K562 (cell line): Measurements from ENCODE around the gene LILRB3. TPM values are rescaled to one million over a fixed set of nuclear protein-coding genes. Genes with fewer than 3 reads are reported as not detected.

ENCODE experiments used
- ATAC-seq: fragments of 200-7000 bp; cut with Tn5 transposase; 3 replicates; pipeline ENCODE4 v1.9.1; 2020; ENCODE audit warnings: moderate library complexity
- BruUV-seq: library from RNA; stranded (reverse); fragments of 400-500 nt; replicated peaks from 2 replicates; lab custom pipeline; 2021; lab: Mats Ljungman, UMichigan
- CTCF ChIA-PET: fragments of 300-600 bp; formaldehyde crosslinking; extraction: SDS; loops from one replicate; lab custom pipeline; 2021; ENCODE audit warnings: low intra/inter-chr PET ratio; lab: Yijun Ruan, JAX
- POLR2A ChIA-PET: fragments of 300-600, 350-650 bp; sonication (Branson Sonifier 250); formaldehyde crosslinking; extraction: SDS; loops from one replicate; lab custom pipeline; 2021; ENCODE audit warnings: antibody characterized with exemption, inconsistent platforms; lab: Yijun Ruan, JAX
- DNase-seq, 4 experiments: peaks; one replicate each; pipeline versions ENCODE4 v3.0.0 to v3.0.0-alpha.2; 2011 to 2018; ENCODE audit warnings: low spot score in 3 of 4, mixed read lengths in 3 of 4; ENCODE audit errors: extremely low read depth in 1 of 4
- FAIRE-seq: peaks from 2 replicates; lab custom pipeline; 2011; peaks lifted over from hg19 to GRCh38; lab: Jason Lieb, UNC
- H2AFZ ChIP-seq: 2 replicates; pipeline ENCODE4 v1.6.0; 2011; ENCODE audit warnings: low read depth, low read length, control low read depth, inconsistent platforms
- H3K27ac ChIP-seq: fragments of 200-600 bp; 3 replicates; pipeline ENCODE4 v1.8.0; 2011; ENCODE audit warnings: low read depth, mild to moderate bottlenecking, control low read depth, inconsistent platforms, low read length, moderate library complexity, mixed read lengths; ENCODE audit errors: extremely low read depth
- H3K27me3 ChIP-seq, 2 experiments: fragments of 300-600 bp in 1 of 2; 2 replicates in 1 of 2; 3 replicates in 1 of 2; pipeline versions ENCODE4 v1.6.0 to v1.8.0; 2011; ENCODE audit warnings: inconsistent platforms in 2 of 2, low read length in 2 of 2, mild to moderate bottlenecking in 1 of 2, mixed read lengths in 1 of 2, moderate library complexity in 1 of 2; ENCODE audit not compliant: control insufficient read depth in 2 of 2, insufficient read depth in 2 of 2
- H3K36me3 ChIP-seq: fragments of 300-600 bp; 3 replicates; pipeline ENCODE4 v1.8.0; 2011; ENCODE audit warnings: mild to moderate bottlenecking, low read length, inconsistent platforms; ENCODE audit not compliant: control insufficient read depth, insufficient read depth
- H3K4me1 ChIP-seq, 2 experiments: fragments of 200-600 bp in 1 of 2; replicated peaks in 1 of 2; 2 replicates in 1 of 2; 3 replicates in 1 of 2; pipeline versions ENCODE4 v1.5.1 to v1.8.0; 2011; ENCODE audit warnings: inconsistent platforms in 2 of 2, low read length in 2 of 2, mild to moderate bottlenecking in 1 of 2, mixed read lengths in 1 of 2, moderate library complexity in 1 of 2; ENCODE audit not compliant: control insufficient read depth in 2 of 2, insufficient read depth in 2 of 2
- H3K4me2 ChIP-seq: 2 replicates; pipeline ENCODE4 v1.6.1; 2011; ENCODE audit warnings: low read length, control low read depth, inconsistent platforms, mixed read lengths; ENCODE audit not compliant: insufficient read depth
- H3K4me3 ChIP-seq: fragments of 200-600 bp; sonication (generic), shearing (Covaris generic); 2 replicates; pipeline ENCODE4 v1.5.1; 2016; ENCODE audit warnings: control low read depth, inconsistent platforms
- H3K79me2 ChIP-seq: fragments of 200-600 bp; 3 replicates; pipeline ENCODE4 v1.8.0; 2011; ENCODE audit warnings: low read length, inconsistent platforms; ENCODE audit not compliant: control insufficient read depth, insufficient read depth
- H3K9ac ChIP-seq, 2 experiments: 2 replicates each; pipeline versions ENCODE4 v1.6.0 to v1.6.1; 2011; ENCODE audit warnings: low read depth in 2 of 2, low read length in 2 of 2, control low read depth in 1 of 2, inconsistent platforms in 1 of 2, mild to moderate bottlenecking in 1 of 2, mixed read lengths in 1 of 2; ENCODE audit not compliant: insufficient read depth in 1 of 2
- H3K9me1 ChIP-seq: one replicate; pipeline ENCODE4 v1.6.0; 2011; ENCODE audit warnings: inconsistent platforms, mild to moderate bottlenecking, low read length, moderate library complexity; ENCODE audit not compliant: control insufficient read depth, insufficient read depth
- H3K9me3 ChIP-seq: replicated peaks from 2 replicates; pipeline ENCODE4 v1.5.1; 2011; ENCODE audit warnings: low read depth, low read length, inconsistent platforms; ENCODE audit not compliant: control insufficient read depth, insufficient read depth
- H4K20me1 ChIP-seq: replicated peaks from 2 replicates; pipeline ENCODE4 v1.6.1; 2011; ENCODE audit warnings: low read length, inconsistent platforms, mixed read lengths; ENCODE audit not compliant: control insufficient read depth, insufficient read depth
- ELF2 ChIP-seq: fragments of 250-450 bp; sonication (Bioruptor Pico); IDR thresholded peaks from 2 replicates; pipeline ENCODE4 v1.5.0; 2021; ENCODE audit warnings: mild to moderate bottlenecking
- MEF2A ChIP-seq: IDR thresholded peaks from 2 replicates; pipeline ENCODE4 v1.6.1; 2011; ENCODE audit warnings: low read depth, mild to moderate bottlenecking, low read length, moderate library complexity; ENCODE audit not compliant: control insufficient read depth
- PURB ChIP-seq: sonication (generic); formaldehyde crosslinking; IDR thresholded peaks from 2 replicates; pipeline ENCODE4 v1.9.0; 2021; ENCODE audit warnings: low read depth, mild to moderate bottlenecking, missing genetic modification reagents
- SMAD1 ChIP-seq: fragments of 150-350 bp; IDR thresholded peaks from 2 replicates; pipeline ENCODE4 v1.6.1; 2014; ENCODE audit warnings: low read length, low read depth; ENCODE audit not compliant: partially characterized antibody
- SMARCA5 ChIP-seq: fragments of 450-650 bp; IDR thresholded peaks from 2 replicates; pipeline ENCODE4 v1.6.1; 2016
- TAL1 ChIP-seq: fragments of 450-650 bp; IDR thresholded peaks from 2 replicates; pipeline ENCODE4 v1.6.1; 2016; ENCODE audit warnings: mild to moderate bottlenecking
- ZNF444 ChIP-seq: fragments of 250-450 bp; sonication (Bioruptor Pico); IDR thresholded peaks from 2 replicates; pipeline ENCODE4 v1.4.0; 2020; ENCODE audit warnings: mild to moderate bottlenecking, moderate library complexity
- WGBS: fragments of 100-300 bp; shearing (Covaris generic); methylation state at CpG from one replicate; pipeline ENCODE4 v1.1.6; 2016; ENCODE audit warnings: low coverage, mixed read lengths; ENCODE audit not compliant: insufficient coverage; ENCODE audit errors: missing lambda C conversion rate; 5-methylcytosine and 5-hydroxymethylcytosine counted together
- in situ Hi-C: fragments of 300-500 bp; cut with MboI; formaldehyde crosslinking; loops from 4 replicates; pipeline ENCODE4 v1.15.0; 2018; ENCODE audit warnings: inconsistent platforms, mixed read lengths
- intact Hi-C: fragments of 100-400 bp; cut with micrococcal nuclease; formaldehyde crosslinking; loops from 2 replicates; pipeline ENCODE4 v1.14.2; 2022
- polyA plus RNA-seq, 8 experiments: library from polyadenylated mRNA; depleted of rRNA in 4 of 8; stranded (reverse) in 5 of 8; unstranded in 3 of 8; fragments of >200 nt; fragmentation: Nextera tagmentation in 2 of 8; fragmentation: Illumina TruSeq in 1 of 8; extraction: Ambion mirVana in 2 of 8; extraction: Trizol in 1 of 8; gene quantifications; 2 replicates each; pipeline versions ENCODE4 v1.2.1 to v1.2.3, GENCODE V29; 2011 to 2014; ENCODE audit warnings: inconsistent platforms in 1 of 8, missing spikeins in 1 of 8
- total RNA-seq, 7 experiments: library from RNA; depleted of rRNA in 6 of 7; stranded (reverse); fragments of >200 nt in 6 of 7; fragmentation: Illumina TruSeq in 2 of 7; extraction: Trizol in 2 of 7; gene quantifications; 2 replicates each; pipeline versions ENCODE4 v1.2.1 to v1.2.3, GENCODE V29; 2011 to 2021; ENCODE audit warnings: low replicate concordance in 1 of 7
- TF ChIP-seq, protein P1 (sequence below): conservative IDR thresholded peaks from 2 replicates; pipeline ENCODE4 v1.6.1; 2011; ENCODE audit warnings: low read depth, mild to moderate bottlenecking, low read length; ENCODE audit not compliant: control insufficient read depth
- TF ChIP-seq, protein P2 (sequence below): fragments of 250-450 bp; sonication (Bioruptor Pico); IDR thresholded peaks from 2 replicates; pipeline ENCODE4 v1.4.0; 2020; ENCODE audit warnings: mild to moderate bottlenecking
- TF ChIP-seq, protein P3 (sequence below): fragments of 250-450 bp; sonication (Bioruptor Pico); IDR thresholded peaks from 2 replicates; pipeline ENCODE4 v1.5.0; 2021

LILRB3 gene
- total and polyA plus RNA-seq, 9 of the 15 experiments (the other 6 are each of a cell fraction or from before 2014, with no cell fraction given), result 0.01 to 0.09 TPM; not detected in 7

DNA sequence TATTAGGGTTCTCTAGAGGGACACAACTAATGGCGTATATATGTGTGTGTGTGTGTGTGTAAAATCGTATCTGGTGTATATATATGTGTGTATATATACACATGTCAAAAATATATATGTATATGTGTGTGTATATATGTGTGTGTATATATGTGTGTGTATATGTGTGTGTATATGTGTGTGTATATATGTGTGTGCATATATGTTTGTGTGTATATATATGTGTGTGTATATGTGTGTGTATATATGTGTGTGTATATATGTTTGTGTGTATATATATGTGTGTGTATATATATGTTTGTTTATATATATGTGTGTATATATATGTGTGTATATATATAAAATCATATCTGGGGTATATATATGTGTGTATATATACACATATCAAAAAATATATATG, 39.7 kb upstream of the LILRB3 start:
- Histone ChIP-seq H3K36me3 (no peaks in the 10 kb centered on the region), H3K27me3 (peaks cover 19 to 39% of the 10 kb centered on the region in 2 experiments), H3K9me3 (no peaks in the 10 kb centered on the region), H2AFZ (no peak overlapping the region), H3K4me2 (no peak overlapping the region), H3K4me1 (no peaks in the 10 kb centered on the region), H3K4me3 (no peak overlapping the region), H3K27ac (no peak overlapping the region), H3K9me1 (no peaks in the 10 kb centered on the region), H3K9ac (no peak overlapping the region), H4K20me1 (peaks cover 8% of the 10 kb centered on the region; the same call in 1 of the 2 replicates), H3K79me2 (no peaks in the 10 kb centered on the region)
- intact Hi-C loops, result no loop called here
- FAIRE-seq (no peak), DNase-seq (no peak), ATAC-seq (no peak)
- ChIA-PET POLR2A (interaction anchor here (0.5 kb wide), 1 partner anchor 55 kb away, joined by 4 read pairs; no protein-coding TSS in a partner anchor), CTCF (no interaction called here)
- TF ChIP-seq, protein P1, sequence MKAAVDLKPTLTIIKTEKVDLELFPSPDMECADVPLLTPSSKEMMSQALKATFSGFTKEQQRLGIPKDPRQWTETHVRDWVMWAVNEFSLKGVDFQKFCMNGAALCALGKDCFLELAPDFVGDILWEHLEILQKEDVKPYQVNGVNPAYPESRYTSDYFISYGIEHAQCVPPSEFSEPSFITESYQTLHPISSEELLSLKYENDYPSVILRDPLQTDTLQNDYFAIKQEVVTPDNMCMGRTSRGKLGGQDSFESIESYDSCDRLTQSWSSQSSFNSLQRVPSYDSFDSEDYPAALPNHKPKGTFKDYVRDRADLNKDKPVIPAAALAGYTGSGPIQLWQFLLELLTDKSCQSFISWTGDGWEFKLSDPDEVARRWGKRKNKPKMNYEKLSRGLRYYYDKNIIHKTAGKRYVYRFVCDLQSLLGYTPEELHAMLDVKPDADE, result no peak
- TF ChIP-seq ZNF444, result no peak
- no peak for TF ChIP-seq SMARCA5
- TF ChIP-seq, protein P2, sequence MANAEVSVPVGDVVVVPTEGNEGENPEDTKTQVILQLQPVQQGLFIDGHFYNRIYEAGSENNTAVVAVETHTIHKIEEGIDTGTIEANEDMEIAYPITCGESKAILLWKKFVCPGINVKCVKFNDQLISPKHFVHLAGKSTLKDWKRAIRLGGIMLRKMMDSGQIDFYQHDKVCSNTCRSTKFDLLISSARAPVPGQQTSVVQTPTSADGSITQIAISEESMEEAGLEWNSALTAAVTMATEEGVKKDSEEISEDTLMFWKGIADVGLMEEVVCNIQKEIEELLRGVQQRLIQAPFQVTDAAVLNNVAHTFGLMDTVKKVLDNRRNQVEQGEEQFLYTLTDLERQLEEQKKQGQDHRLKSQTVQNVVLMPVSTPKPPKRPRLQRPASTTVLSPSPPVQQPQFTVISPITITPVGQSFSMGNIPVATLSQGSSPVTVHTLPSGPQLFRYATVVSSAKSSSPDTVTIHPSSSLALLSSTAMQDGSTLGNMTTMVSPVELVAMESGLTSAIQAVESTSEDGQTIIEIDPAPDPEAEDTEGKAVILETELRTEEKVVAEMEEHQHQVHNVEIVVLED (CRISPR knock-in tag), result no peak
- TF ChIP-seq ELF2, result no peak
- TF ChIP-seq, protein P3, sequence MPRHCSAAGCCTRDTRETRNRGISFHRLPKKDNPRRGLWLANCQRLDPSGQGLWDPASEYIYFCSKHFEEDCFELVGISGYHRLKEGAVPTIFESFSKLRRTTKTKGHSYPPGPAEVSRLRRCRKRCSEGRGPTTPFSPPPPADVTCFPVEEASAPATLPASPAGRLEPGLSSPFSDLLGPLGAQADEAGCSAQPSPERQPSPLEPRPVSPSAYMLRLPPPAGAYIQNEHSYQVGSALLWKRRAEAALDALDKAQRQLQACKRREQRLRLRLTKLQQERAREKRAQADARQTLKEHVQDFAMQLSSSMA, result no peak
- TF ChIP-seq TAL1, result no peak
- no peak for TF ChIP-seq PURB
- no peak for TF ChIP-seq SMAD1
- TF ChIP-seq MEF2A, result no peak
- BruUV-seq, result no TSS peak
- in situ Hi-C loops, result no loop called here
- WGBS, result 3% methylated on average over 2 of the region's 2 CpGs
